Activated CD4-positive, CD25-positive, alpha-beta regulatory T cell treated with anti-CD3 and anti-CD28 coated beads, Interleukin-2, amount 50 U/mL, for 24 hours (primary cell): ENCODE results near the gene CAMKV.
"Not testable (repeated sequence)": the region's sequence is repeated elsewhere in the genome, so short reads cannot be mapped to it uniquely, and the experiment has no call there.

Experiments used
- ATAC-seq, 2 donors: fragments of 150-1000 bp; cut with Tn5 transposase; one replicate each; pipeline ENCODE4 v1.10.0; 2021; ENCODE audit warnings: mild to moderate bottlenecking in 1 of 2, moderate library complexity in 1 of 2

The CAMKV gene

GRCh38 chr3:49869525-49870126 is at the start of gene CAMKV:
Gene CAMKV, minus strand, starts transcription at chr3:49869906. Its CDS starts 7,518 bp downstream, at chr3:49862388.
- peak; percentile 48 to 50 for ATAC-seq

GRCh38 chr3:49917806-49918590 is 48.3 kb upstream of the CAMKV start:
- not testable (repeated sequence) for ATAC-seq

GRCh38 chr3:49916686-49917085 is 47.0 kb upstream of the CAMKV start:
- ATAC-seq = no peak

- no peak for ATAC-seq
Observed at GRCh38 chr3:49914906-49915305, 45.2 kb upstream of the CAMKV start.

GRCh38 chr3:49912881-49913281 is 43.2 kb upstream of the CAMKV start:
- no peak for ATAC-seq

- ATAC-seq = no peak
Observed at GRCh38 chr3:49911611-49912010, 41.9 kb upstream of the CAMKV start.

GRCh38 chr3:49911124-49911420 is 41.4 kb upstream of the CAMKV start:
- ATAC-seq = no peak

GRCh38 chr3:49910409-49911123 is 40.9 kb upstream of the CAMKV start:
- no peak for ATAC-seq

- ATAC-seq = no peak
Observed at GRCh38 chr3:49908373-49909199, 38.9 kb upstream of the CAMKV start.

GRCh38 chr3:49906073-49906743 is 36.5 kb upstream of the CAMKV start:
- peak; percentile 15 to 50 for ATAC-seq

- ATAC-seq = not testable (repeated sequence)
Observed at GRCh38 chr3:49904448-49904847, 34.7 kb upstream of the CAMKV start.

GRCh38 chr3:49903451-49904424 is 34.0 kb upstream of the CAMKV start, which contains the start of gene MST1R:
Gene MST1R, minus strand, starts transcription at chr3:49903873. Its CDS starts 264 bp downstream, at chr3:49903609.
- ATAC-seq = peak; percentile 97 to 98

GRCh38 chr3:49902511-49903345 is 33.0 kb upstream of the CAMKV start:
- ATAC-seq = no peak

- no peak for ATAC-seq
Observed at GRCh38 chr3:49901366-49902339, 31.9 kb upstream of the CAMKV start.

GRCh38 chr3:49900491-49901153 is 30.9 kb upstream of the CAMKV start:
- no peak for ATAC-seq

GRCh38 chr3:49899815-49900214 is 30.1 kb upstream of the CAMKV start:
- no peak for ATAC-seq

- no peak for ATAC-seq
Observed at GRCh38 chr3:49898991-49899390, 29.3 kb upstream of the CAMKV start.

GRCh38 chr3:49896345-49896744 is 26.6 kb upstream of the CAMKV start:
- ATAC-seq = no peak
